HG03442 (cell line): ENCODE results near the gene MYL9.
A peak's percentile ranks its signal among the peaks of the same experiment; 100 is the strongest.
"Not testable (repeated sequence)": the region's sequence is repeated elsewhere in the genome, so short reads cannot be mapped to it uniquely, and the experiment has no call there.

Experiments
- ATAC-seq: cut with Tn5 transposase; IDR thresholded peaks from one replicate; pipeline ENCODE4 v1.9.1; 2021; ENCODE audit warnings: mild to moderate bottlenecking, moderate library complexity; ENCODE audit not compliant: unreplicated experiment

The MYL9 gene

GRCh38 chr20:36548704-36549627 is 7.6 kb downstream of the MYL9 start:
- no peak for ATAC-seq

- ATAC-seq, result no peak
These were observed 8.3 kb downstream of the MYL9 start for GRCh38 chr20:36549628-36549941.

GRCh38 chr20:36549942-36550789 is 8.8 kb downstream of the MYL9 start:
- ATAC-seq, result no peak

- ATAC-seq, result no peak
These were observed 9.5 kb downstream of the MYL9 start for GRCh38 chr20:36550790-36551299.

GRCh38 chr20:36555248-36555647 is 13.9 kb downstream of the MYL9 start:
- no peak for ATAC-seq

GRCh38 chr20:36562724-36563123 is 21.4 kb downstream of the MYL9 start:
- no peak for ATAC-seq

GRCh38 chr20:36563374-36563773 is 22.1 kb downstream of the MYL9 start:
- no peak for ATAC-seq

- not testable (repeated sequence) for ATAC-seq
These were observed 22.9 kb downstream of the MYL9 start for GRCh38 chr20:36564078-36564725.

- ATAC-seq, result not testable (repeated sequence)
These were observed 23.4 kb downstream of the MYL9 start for GRCh38 chr20:36564726-36565121.

GRCh38 chr20:36565520-36565919 is 24.2 kb downstream of the MYL9 start:
- no peak for ATAC-seq

GRCh38 chr20:36569847-36570429 is 28.6 kb downstream of the MYL9 start:
- no peak for ATAC-seq

GRCh38 chr20:36571564-36572504 is 30.5 kb downstream of the MYL9 start:
- no peak for ATAC-seq

GRCh38 chr20:36572701-36573102 is 31.4 kb downstream of the MYL9 start:
- ATAC-seq, result no peak

GRCh38 chr20:36573103-36573797 is 31.9 kb downstream of the MYL9 start, which contains the start of gene TGIF2:
Gene TGIF2, plus strand, starts transcription at chr20:36573597. Its CDS starts 5,178 bp downstream, at chr20:36578775.
- peak; percentile 64 for ATAC-seq

- no peak for ATAC-seq
These were observed 32.6 kb downstream of the MYL9 start for GRCh38 chr20:36573798-36574365.

GRCh38 chr20:36574366-36575135 is 33.2 kb downstream of the MYL9 start:
- no peak for ATAC-seq

- ATAC-seq, result no peak
These were observed 34.7 kb downstream of the MYL9 start for GRCh38 chr20:36576081-36576445.
